Activated gamma-delta T cell (primary cell): ENCODE data around the gene CYP27B1.

Experiments used
- DNase-seq: peaks from one replicate; lab custom pipeline; 2025; lab: John Stamatoyannopoulos, UW

Gene CYP27B1

DNA sequence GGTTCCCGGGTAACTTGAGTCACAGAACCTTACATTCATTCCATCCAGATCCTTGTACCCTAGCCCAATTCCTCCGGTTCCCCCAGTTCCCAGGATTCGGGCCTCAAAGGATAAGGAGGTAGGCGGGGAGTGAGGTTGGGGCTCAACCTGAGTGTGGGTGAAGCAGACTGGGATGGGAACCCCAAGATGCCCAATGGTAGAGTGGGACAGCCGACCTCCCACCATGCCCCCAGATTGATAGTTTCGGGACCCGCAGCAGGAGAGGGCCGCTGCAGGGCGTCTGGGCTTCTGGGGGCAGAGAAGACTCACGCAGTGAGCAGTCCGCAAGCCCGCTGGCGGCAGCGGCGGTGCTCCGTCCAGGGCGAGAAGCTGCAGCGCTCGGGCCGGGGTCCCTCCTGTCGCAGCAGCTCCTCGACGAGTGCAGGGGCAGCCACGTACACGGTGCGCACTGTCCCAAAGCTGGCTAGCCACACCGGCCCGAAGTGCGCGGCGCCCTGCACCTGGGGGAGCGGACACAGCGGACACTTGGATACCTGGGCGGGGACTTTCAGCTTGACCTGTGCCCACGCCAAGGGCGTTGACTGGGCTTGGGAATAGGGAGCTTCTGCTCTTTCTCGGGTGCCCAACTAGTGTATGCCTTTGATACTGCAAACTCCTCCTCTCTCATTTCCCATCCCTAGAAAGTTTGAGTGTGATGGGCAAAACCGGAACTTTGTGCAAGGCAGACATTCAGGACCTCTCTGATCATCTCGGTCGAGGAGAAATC is 997 bp downstream of the CYP27B1 start:
- DNase-seq, result no peak

DNA sequence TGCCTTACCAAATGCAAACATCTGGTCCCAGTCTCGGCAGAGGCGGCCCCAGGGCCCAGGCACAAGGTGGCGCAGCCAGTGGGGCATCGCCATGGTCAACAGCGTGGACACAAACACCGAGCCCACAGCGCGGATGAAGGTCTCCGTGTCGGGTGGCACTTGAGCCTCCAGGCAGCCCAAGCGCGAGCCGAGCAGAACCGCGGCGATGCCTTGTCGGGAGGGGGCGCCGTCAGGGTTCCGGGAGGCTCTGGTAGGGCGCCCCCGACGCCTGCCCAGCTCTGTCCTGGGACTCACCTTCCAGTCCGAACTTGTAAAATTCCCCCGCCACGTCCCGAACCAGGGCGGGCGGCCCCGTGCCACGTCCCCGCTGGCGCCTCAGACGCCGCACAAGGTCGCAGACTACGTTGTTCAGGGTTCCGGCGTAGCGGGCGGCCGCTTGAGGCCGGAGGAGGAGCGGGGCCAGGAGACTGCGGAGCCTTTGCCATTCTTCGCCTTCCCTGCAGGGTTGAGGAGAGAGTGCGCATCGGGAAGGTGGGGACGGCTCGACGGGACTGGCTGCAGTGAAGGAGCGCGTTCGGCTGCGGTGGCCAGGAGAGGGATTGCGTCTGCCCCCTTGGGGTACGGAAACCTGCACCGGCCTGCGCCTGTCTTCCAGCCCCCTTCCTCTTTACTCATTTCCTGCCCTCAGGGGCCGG is 1.7 kb downstream of the CYP27B1 start:
- DNase-seq, result peak; percentile 24

DNA sequence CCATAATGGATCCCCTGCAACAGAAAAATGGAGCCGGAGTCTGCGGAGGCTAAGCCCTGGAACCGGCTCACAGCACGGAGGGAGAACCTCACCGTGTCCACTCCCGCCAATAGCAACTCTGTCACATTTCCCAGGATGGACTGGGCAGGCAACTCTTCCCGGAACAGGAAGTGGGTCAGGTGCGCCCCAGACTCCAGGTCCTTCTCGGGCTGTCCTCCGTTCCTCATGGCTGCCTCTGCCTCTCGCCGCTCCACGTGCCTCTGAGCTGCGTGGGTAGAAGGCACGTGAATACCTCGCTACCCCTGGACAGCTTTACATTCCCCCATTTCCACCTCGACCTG is 2.2 kb downstream of the CYP27B1 start:
- DNase-seq, result no peak

DNA sequence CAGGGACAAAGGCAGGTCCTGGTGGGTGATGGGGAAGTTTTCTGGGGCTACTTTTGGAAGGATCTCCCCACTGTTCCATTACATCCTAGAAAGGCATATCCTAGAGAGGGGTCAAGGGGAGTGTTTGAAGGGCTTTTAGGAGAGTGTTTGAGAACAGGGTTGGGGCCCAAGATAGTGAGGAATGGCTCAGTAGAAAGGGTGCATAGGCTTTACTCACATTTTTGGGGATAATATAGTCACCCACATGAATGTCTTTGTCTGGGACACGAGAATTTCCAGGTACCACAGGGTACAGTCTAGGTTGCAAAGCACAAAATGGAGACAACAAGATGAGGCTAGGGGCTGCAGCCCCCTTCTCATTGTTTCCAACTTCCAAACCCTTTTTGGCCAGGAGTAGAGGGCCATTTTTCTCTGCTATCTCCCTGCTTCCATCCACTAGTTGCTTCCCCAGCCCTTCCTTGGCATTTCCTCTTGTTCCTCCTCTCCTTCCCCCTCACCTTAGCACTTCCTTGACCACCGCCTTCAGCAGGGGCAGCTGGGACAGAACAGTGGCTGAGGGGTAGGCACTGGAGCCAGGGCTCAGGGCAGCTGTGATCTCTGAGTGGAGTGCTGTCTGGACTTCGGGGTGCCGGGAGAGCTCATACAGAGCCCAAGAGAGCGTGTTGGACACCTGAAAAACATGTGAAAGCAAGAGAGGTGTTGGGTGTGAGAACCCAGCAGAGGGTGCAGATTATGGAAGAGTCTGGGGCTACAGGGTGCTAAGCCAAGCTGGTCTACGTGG is 2.8 kb downstream of the CYP27B1 start:
- DNase-seq, result no peak

DNA sequence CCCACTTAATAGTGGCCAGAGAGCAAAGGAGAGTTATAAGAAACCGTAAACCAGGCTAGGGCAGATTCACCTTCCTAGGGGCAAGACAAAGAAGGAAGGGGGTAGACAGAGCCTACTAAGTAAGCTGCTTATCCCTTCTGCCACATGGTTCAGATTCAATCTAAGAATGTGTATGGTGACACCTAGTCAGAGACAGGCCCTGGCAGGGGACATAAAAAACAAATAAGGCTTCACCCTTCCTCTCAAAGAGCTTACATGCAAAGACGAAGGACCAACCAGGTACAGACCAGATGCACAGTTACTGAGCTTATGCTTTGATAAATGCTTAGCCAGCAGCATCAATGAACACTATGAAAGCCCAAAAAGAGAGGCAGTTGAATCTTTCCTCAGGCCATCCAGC is 4.4 kb downstream of the CYP27B1 start:
- DNase-seq, result no peak

DNA sequence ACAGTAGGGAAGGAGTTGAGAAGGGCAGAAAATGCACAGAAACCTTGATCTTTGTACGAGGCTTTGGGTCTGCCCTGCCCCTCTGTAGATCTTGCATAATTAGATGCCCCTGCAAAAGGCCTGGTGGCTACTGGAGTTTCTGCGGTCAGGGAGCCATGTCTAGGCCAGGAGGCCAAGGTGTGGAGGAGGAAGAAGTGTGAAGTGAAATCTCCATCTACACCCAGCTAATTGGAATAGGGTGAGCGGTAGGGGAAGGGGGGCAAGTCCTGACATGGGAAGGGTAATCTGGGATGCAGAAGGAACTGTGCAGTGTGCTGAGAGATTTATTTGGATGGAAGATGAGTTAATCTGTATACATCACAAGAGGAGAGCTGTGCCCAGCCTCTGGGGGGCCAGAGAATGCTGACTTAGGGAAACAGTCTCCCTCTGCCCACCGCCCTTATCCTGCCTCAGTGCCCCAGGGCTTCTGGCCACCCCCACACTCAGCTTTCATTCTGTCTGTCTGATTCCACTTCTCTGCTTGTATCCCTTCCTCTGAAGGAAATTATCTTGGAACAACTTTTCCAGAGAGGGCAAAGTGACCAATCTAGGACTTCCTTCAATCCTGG is 5.4 kb downstream of the CYP27B1 start:
- DNase-seq, result no peak

DNA sequence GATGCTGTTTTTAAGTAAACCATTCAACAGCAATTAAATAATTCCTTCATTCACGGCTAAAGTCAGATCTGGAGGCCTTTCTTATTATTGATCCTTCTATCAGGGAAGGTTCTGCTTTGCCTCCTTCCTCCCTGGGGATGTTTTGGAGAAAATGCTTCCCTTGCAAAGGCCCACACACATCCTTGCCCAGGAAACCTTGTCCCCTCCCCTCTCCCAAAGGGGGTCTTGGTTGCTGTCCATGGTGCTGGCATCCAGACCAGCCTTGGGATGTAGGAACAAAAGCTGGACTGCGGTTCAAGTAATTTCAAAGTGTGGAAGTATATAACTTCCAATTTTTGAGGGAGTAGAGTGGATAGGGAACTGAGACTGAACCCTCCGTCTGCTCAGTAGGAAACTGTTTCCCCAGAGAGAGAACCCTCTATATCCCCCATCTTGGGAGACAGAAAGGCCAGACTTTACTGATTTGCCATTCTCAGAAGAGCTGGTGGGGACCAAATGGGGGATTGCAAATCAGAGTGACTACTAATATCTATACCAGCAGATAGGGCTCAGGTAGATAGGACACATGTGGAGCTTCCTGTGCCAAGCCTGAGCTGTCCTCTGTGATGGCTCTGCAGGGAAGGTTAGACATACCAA is 6.4 kb downstream of the CYP27B1 start:
- DNase-seq, result no peak

DNA sequence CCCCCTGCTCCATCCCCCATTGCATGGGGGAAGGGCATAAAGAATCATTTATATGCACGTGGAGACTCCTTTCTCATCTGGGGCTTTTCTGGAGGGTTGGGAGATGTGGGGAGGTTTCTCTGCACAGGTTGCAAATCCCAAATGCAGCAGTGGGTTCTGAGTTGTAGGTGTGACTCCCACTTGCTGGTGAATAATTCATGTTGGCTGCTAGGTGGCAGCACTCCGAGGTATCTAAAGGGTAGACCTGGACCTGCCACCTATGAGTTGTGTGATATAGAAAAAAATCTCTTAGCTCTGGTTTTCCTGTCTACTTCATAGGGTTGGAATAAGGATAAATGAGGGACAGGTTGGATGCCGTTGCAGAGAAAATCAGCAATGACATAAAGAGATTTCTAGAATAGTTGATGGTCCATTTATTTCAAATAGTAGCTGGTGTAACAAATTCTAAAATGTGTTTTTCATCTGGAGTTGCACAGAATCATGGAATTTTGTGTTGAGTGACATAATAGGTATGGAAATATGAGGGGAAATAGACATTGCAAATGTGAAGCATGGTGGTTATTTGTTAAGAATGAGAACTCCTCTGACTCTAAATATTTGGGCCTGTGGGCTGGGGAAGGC is 7.4 kb downstream of the CYP27B1 start:
- no peak for DNase-seq

DNA sequence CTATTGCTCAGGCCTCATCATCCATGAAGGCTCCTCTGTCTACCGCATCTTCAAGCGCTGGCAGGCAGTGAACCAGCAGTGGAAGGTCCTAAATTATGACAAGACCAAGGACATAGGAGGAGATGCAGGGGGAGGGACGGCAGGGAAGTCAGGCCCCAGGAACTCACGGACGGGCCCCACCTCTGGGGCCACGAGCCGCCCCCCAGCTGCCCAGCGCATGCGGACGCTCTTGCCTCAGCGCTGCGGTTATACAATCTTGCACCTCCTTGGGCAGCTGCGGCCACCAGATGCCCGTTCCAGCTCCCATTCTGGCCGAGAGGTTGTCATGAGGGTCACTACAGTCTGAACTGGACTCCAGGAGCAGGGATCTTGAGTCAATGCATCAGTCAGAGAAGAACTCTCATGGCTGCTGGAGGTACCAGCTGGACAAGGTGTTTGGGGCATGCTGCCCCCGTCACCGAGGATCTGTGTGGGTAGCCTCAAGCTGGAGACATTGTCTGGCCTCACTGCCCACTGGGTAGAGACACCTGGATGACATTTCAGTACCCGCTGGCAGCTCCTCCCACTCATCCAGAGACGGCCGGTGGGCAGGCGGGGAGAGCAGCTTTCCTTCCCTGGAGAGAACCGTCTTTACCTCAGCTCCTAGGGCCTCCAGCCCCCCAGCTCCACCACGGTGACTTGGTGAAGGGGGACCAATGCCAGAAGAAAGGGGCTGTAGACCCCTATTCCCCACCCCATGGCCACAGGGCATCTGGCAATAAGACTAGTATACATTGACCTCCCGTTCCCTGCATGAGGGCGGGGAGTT is 8.1 kb downstream of the CYP27B1 start:
- DNase-seq, result no peak

DNA sequence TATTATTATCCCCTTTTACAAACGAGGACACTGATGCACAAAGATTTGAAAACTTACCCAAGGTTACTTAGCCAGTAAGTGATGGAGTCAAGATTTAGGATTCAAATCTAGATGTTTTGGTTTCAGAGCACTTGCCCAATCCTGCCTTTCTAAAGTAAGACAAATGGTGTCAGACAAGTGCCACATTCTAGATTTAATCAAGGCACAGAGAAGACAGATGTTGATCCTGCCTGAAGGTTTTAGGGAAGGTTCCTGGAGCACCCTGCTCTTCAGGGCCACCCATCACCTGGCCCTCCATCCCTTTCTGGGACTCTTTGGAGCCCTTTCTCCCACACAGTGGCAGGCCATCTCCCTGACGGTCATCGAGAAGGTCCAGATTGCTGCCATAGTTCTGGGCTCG is 9.1 kb downstream of the CYP27B1 start:
- DNase-seq, result no peak

DNA sequence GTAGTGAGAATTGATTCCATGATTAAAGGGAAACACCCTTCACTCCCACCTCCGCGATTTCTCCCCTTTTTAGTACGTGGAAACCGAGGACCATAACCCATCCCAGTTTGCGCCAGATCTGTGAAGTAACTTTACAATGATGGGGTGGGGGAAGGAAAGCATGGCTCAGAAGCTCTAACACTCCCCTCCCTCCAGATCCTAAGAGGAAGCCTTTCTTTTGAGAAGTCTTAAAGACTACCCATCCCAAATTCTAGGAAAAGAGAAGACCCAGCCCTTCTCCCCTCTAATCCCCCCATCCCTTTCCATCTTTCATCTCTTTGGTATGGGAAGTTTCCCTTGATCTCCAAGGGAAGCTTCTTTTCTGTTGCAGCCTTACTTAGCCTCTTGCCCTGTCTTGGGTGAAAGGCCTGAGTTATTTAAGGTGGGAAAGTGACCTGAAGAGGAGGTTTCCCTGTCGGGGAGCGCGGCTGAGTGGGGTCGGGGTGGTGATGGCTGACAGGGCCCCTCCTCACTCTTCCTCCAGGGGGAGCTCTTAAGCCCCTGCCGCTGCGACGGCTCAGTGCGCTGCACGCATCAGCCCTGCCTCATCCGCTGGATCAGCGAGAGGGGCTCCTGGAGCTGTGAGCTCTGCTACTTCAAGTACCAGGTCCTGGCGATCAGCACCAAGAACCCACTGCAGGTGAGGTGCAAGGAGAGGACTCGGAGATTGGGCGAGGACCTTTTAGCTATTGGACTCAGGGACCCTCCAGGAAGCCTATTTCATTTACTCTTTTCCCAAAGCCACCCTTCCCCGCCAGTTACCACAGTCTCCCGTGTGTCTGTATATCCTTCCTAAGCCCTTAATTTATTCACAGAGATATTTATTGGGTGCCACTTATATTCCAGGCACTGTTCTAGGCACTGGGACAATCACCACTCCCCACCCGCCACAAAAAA is 10.2 kb downstream of the CYP27B1 start:
- DNase-seq, result no peak

DNA sequence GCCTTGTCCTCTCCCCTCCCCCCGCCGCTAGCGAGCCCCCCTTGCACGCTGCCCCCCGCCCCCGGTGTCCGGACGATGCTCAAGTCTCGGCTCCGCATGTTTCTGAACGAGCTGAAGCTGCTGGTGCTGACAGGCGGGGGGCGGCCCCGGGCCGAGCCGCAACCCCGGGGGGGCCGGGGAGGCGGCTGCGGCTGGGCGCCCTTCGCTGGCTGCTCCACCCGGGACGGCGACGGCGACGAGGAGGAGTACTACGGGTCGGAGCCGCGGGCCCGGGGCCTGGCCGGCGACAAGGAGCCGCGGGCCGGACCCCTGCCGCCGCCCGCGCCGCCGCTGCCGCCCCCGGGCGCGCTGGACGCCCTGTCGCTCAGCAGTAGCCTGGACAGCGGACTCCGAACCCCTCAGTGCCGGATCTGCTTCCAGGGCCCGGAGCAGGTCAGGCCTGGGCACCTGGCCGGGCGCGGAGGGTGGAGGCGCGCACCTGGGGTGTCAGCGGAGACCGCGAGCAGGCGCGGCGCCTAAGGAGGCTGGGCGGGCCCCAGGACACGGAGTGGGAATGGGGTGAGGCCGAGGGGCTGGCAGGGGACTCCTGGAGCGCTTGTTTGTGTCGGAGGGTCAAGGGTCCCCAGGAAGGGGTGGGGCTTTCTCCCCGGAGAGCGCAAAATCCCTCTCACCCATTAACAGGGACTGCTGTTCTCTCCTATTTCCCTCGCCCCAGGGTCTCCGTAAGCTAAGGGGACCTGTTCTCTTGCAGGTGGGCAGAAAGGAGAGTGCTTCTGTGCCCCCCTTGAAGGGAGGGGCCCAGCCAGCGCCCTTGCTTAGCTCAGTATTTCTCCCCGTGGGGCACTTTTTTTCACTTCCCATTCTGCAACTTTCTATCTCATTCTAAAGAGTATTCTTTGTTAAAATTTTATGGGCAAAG is 11.2 kb downstream of the CYP27B1 start:
- peak; percentile 44 for DNase-seq

DNA sequence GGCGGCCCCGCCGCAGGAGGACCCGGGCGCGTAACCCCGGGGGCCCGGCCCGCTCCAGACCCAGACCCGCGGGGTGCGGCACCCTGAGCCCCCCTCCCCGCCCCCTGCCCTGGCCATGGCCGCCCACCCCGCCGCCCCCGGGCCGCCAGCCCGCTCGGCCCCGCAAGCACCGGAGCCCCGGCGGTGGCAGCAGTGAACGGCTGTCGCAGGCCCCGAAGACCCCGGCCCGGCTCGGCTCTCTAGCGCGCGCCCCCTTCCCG is 11.8 kb downstream of the CYP27B1 start:
- no peak for DNase-seq

DNA sequence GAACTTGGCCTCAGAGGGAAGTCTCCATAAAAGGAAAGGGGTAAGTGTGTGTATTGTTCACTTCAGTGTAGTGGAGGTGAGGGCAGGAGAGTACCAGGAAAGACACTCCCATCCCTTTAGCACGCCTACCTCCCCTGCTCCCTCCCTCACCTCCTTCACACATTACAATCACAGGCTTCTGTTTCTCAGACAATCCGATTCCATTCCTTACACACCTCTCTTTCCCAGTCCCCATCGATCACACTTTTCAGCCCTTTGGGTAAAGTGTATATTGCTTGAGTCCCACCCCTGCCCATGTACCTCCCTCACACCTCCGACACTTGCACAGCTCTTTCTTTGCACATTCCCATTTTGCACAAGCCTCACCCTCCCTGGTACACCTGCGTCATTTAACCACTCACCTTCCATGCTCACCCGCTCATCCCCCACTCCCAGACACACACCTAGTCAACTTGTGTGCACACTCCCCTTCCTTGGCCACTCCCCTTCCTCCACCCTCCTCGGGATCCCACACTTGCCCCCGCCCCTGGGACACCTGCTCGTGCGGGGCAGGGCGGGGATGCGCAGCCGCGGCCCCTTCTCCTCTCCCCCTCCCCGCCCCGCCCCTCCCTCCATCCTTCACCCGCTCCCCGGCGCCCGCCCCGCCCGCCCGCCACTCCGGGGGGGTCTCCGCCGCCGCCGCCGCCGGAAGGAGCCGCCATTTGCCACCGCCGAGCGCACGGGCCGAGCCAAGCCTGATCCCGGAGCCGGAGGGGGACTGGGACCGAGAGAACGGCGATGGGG is 12.3 kb downstream of the CYP27B1 start, which contains the start of gene MARCHF9:
TSS of gene MARCHF9 (plus strand) at position 693 of the 783 bp plus-strand sequence. CDS start 426 bp downstream, outside the sequence.
- peak; percentile 59 for DNase-seq

DNA sequence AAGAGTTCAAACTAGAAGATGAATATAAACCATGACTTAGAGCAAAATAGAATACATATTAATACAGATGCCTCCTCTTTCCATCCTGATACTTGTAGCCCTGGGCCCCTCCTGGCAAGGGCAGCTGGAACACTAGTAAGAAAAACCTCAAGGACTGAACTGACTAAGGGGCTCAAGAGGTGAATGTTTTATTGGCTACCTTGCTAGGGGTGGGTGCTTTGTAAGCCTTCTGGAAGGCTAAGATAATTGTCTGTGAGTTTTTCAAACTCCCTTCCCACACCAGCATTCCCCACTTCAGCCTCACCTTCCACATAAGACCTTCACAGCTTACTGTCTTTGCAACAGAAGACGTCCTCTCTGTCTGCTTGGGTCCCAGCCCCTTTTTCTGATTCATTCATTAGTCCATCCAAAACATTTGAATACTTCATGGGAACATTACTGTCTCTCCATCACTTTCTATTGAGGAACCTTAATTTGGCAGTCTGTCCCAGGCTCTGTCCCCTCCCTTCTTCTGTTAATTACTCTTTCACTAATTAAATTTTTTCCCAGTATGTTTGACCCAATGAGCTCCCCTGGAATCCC is 13.0 kb downstream of the CYP27B1 start:
- no peak for DNase-seq

DNA sequence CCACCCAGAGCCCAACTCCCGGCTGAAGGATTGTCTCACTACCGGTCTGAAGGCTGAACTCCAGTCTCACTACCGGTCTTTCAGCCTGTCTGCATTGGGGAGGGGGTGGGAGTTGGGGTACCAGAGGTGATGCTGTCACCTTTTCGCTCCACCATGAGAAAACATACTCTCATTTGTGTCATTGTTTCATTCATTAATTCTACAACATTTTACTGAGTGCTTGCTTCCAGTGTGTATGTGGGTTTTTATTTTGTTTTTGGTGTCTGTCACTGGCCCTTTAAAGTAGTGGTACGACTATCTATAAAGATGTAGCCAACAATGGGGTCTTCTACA is 14.2 kb downstream of the CYP27B1 start:
- no peak for DNase-seq
